NB4 (cell line): ENCODE results near the gene GSS.

Experiments
- DNase-seq: peaks from one replicate; pipeline ENCODE4 v3.0.0; 2010; ENCODE audit warnings: low read depth
- H3K4me3 ChIP-seq: one replicate; pipeline ENCODE4 v1.5.1; 2011; ENCODE audit warnings: mild to moderate bottlenecking, low read depth, low read length, moderate library complexity
- MYC ChIP-seq: IDR thresholded peaks from 2 replicates; pipeline ENCODE4 v1.6.1; 2011; ENCODE audit warnings: low read depth, low read length
- POLR2A ChIP-seq: IDR thresholded peaks from 2 replicates; pipeline ENCODE4 v1.6.1; 2011; ENCODE audit warnings: mild to moderate bottlenecking; ENCODE audit not compliant: insufficient read length; ENCODE audit errors: extremely low read depth
- TF ChIP-seq, protein P1 (sequence below): IDR thresholded peaks from 2 replicates; pipeline ENCODE4 v1.6.1; 2011; ENCODE audit warnings: low read depth, low read length
- TF ChIP-seq, protein P2 (sequence below): IDR thresholded peaks from one replicate; pipeline ENCODE4 v1.5.1; 2012; ENCODE audit warnings: low read depth, low read length

Gene GSS

DNA sequence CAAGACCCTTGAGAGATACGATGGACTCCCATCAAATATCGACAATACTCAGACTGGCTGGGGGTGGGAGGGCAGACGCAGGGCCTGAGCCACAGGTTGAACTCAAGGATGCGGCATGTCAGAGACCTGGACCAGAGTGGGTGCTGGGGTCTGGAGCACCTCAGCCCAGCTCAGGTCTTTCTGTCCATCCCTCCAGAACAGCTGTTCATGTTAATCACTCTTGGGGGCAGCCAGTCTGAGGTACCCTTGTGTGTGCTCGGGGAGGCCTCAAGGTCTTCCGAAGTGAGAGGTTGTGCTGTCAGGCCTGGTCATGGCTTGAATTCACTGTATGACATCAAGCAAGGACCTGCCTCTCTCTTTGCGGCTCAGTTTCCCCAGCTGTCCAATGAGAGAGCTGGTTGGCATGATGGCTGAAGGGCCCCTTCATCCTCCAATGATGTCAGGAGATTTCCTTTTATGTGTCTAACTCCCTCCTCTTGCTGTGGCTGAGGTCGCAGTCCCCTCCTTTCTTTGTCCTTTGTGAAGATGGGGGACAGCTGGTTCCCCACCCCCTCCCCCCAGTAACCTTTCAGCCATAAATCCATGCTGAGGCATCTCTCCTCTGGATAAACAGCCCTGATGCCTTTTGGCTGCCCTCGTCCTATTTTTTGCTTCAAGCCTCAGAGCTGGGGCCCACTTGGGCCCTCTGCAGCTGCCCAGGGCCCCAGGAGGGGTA, 15.4 kb upstream of the GSS start:
- TF ChIP-seq, protein P1, sequence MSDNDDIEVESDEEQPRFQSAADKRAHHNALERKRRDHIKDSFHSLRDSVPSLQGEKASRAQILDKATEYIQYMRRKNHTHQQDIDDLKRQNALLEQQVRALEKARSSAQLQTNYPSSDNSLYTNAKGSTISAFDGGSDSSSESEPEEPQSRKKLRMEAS, result no peak
- TF ChIP-seq MYC, result no peak
- TF ChIP-seq, protein P2, sequence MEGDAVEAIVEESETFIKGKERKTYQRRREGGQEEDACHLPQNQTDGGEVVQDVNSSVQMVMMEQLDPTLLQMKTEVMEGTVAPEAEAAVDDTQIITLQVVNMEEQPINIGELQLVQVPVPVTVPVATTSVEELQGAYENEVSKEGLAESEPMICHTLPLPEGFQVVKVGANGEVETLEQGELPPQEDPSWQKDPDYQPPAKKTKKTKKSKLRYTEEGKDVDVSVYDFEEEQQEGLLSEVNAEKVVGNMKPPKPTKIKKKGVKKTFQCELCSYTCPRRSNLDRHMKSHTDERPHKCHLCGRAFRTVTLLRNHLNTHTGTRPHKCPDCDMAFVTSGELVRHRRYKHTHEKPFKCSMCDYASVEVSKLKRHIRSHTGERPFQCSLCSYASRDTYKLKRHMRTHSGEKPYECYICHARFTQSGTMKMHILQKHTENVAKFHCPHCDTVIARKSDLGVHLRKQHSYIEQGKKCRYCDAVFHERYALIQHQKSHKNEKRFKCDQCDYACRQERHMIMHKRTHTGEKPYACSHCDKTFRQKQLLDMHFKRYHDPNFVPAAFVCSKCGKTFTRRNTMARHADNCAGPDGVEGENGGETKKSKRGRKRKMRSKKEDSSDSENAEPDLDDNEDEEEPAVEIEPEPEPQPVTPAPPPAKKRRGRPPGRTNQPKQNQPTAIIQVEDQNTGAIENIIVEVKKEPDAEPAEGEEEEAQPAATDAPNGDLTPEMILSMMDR, result no peak
- TF ChIP-seq POLR2A, result no peak
- no peak for DNase-seq
- no peak overlapping the region for H3K4me3 ChIP-seq

DNA sequence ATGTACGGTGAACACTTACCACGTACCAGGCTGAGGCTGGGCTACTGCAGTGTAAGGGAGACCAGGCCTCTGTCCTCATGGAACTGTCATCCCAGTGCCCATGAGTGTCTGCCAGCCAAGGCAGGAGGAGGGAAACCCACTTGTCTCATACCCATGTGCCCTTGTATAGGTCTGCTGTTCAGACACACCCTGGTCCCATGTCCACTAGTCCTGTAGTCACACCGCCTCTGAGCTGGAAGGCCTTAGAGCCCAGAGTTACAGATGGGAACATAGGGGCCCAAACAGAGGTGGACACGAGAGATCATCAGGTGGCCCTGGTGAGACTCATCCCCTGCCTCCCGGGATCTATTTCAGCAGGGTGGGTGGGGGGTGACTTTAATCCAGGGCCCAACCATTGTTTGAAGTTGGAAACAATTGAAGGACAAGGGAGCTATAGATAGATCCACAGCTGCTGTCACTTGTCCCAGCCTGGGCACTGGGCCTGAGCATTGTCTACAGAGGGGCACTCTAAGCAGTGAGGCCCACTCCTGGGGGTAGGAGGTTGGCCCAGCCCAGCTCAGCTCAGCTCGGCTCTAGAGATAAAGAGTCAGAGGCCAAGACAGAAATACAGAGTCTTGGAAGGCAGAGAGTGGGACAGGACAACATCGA, 14.7 kb upstream of the GSS start:
- H3K4me3 ChIP-seq, result no peak overlapping the region
- TF ChIP-seq, protein P1, result no peak
- TF ChIP-seq, protein P2, result no peak
- TF ChIP-seq MYC, result no peak
- no peak for TF ChIP-seq POLR2A
- no peak for DNase-seq

DNA sequence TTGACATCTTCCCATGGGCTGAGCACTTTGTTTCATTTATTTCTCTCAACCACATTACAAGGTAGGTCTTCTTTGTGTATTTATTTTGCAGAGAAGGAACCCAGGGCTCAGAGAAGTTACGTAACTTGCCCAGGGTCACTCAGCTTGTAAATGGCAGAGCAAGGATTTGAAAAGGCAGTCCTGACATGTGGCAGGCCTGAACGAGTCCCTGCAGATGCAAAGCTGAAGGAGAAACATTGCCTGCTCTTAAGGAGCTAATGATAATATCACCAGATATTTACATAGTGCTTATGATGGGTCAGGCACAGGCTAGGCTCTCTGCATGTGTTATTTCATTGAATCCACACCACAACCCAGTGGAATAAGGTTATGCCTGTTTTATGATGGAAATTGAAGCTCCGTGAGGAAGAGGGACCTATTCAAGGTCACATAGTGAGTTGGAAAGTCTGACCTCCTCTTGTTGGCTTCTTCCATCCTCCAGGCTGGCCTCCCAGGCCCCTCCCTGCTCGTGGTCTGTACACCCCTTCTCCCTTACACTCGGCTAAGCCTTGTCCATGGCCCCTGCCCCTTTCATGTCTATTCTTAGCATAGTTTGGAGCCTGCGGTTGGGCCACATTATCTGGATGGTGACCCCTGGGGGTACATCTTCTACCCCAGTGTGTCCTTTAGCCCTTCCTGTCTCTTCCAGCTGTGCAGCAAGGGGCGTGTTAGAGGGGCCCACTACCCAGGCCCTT, 12.6 kb upstream of the GSS start:
- TF ChIP-seq, protein P2, result no peak
- TF ChIP-seq MYC (no peak), POLR2A (no peak)
- TF ChIP-seq, protein P1, result no peak
- DNase-seq, result no peak
- no peak overlapping the region for H3K4me3 ChIP-seq

DNA sequence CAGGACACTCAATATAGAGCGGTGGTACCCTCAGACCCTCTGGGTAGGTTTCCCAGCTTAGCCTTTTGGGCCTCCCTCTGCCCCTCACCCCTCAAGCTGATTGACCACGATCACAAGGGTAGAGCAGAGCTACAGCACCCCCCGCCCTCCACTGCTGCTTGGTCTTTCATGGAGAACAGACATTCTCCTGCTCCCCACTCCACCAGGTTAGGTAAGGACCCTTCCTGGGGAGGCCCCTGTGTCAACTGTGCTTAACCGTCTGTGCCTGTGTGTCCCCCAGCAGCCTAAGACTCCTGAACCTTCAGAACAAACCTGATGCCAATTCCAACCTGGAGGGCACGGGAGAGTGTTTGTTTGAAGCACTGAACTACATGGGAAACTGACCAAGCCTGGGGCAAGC, 11.8 kb upstream of the GSS start:
- TF ChIP-seq, protein P1, result no peak
- TF ChIP-seq POLR2A (no peak), MYC (no peak)
- TF ChIP-seq, protein P2, result no peak
- no peak overlapping the region for H3K4me3 ChIP-seq
- DNase-seq, result no peak

DNA sequence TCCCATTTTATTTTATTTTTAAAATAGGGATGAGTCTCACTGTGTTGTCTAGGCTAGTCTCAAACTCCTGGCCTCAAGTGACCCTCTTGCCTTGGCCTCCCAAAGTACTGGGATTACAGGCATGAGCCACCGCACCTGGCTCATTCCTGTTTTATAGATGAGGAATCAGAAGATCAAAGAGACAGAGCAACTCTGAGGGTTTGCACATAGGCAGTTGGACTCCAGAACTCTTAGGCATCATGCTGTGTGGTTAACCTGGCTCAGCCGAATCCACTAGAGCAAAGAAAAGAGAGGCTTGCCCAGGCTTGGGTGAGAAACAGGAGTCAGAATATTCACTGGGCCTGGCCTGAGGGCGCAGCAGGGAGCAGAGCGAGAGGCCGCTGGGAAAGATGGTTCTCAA, 9.4 kb upstream of the GSS start:
- no peak overlapping the region for H3K4me3 ChIP-seq
- no peak for DNase-seq
- no peak for TF ChIP-seq MYC
- TF ChIP-seq, protein P2, result no peak
- TF ChIP-seq POLR2A, result no peak
- TF ChIP-seq, protein P1, result no peak

DNA sequence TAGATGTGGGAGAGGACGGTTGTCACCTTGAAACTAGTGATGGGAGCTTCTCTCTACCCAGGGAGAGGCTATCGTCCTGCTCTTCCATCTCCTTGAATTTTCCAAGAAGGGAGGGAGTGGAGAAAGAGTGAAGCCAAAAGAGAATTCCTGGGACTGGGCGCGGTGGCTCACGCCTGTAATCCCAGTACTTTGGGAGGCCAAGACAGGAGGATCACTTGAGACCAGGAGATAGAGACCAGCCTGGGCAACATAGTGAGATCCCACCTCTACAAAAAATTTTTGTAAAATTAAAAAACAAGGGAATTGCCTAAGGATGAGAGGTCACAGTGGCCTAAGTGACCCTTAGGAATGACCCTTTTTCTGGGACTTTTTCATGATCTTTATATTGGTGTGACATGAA, 8.9 kb upstream of the GSS start:
- DNase-seq, result no peak

More for the DNA sequence above, 8.9 kb upstream of the GSS start:
- no peak for TF ChIP-seq POLR2A
- TF ChIP-seq MYC, result no peak
- TF ChIP-seq, protein P2, result no peak
- TF ChIP-seq, protein P1, result no peak
- H3K4me3 ChIP-seq, result no peak overlapping the region
